ENCODE data around the gene PLCL2.

PLCL2 gene

DNA sequence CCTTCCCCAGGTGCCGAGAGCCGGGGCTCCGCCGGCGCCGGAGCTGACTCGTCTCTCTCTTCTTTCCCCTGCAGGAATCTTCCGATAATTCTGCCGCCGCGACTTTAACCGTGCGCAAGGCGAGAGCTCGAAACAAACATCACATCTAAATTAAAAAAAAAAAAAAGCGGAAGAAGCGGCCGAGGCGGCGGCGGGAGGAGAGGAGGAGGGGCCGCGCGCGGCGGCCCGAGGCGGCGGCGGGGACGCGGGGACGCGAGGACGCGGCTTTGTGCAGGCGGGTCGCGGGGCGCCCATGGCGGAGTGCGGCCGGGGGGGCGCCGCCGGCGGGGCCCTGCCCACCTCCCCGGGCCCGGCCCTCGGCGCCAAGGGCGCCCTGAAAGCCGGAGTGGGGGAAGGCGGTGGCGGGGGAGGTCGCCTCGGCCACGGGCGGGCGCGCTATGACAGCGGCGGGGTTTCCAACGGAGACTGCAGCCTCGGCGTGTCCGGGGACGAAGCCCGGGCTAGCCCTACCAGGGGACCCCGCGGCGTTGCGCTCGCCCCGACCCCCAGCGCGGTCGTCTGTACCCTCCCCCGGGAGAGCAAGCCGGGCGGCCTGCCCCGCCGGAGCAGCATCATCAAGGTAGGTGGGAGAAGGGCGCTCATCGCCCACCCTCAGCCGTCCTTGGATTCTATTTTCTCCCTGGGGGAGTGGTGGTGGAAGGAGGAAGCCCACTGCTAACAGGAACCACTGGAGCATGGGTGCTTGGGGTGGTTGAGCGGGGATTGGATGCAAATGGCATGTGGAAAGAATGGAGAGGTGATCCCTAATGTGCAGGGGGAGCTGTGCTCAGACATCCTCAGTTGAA is at the start of gene PLCL2:
TSS of gene PLCL2 (plus strand) at position 208 of the 845 bp plus-strand sequence. CDS start at position 293, 85 bp downstream.
- DNase-seq: peak; percentile 36

DNA sequence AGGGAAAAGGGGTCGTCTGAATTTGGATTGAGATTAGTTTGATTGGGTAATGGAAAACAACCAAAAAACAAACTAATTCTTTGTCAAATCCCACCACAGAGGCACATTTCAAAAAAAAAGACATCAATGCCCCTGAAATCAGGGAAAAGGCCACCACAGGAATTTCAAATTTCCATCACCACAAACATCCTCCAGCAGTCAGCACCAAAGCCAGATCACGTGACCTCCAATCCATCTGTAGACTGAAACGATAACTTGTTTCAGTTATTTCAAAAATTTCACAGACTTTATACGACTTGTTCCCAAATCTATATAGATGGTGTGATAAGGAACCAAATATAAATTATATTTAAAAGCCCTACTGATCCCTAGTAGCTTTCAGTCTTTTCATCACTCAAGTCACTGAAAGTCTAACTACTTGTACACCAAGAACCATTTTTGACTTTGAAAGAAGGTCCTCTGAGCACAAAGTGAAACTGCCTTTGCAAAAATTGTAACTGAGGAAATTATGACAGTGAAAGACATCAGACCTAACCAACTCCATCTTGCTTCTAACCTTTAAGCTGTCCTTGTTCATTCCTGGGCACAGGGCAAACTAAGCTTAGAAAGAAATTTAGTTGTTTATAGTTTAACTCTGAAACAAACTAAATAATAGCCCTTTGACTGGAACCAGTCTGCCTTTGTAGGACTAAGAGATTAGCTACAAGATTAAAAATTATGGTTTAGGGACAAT is 48.1 kb upstream of the PLCL2 start:
- no peak for DNase-seq

DNA sequence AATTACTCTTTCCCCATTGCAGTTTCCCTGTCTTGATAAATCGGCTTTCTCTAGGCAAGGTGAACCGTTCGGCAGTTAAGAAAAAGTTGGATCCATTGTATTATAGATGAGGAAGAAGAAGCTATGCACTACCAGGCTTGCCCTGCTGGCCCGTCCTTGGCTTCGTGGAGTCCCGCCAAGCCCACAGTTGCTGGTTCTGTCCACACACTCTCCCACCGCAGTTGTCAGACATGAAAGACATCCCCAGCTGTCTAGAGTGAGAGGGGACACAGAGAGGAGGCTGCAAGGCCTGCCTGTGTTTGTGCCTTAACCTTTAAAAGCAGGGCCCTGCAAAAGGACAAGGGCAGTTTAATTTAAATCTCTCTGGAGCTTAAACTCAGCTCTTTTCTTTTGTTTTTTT is 47.2 kb upstream of the PLCL2 start:
- DNase-seq: no peak

DNA sequence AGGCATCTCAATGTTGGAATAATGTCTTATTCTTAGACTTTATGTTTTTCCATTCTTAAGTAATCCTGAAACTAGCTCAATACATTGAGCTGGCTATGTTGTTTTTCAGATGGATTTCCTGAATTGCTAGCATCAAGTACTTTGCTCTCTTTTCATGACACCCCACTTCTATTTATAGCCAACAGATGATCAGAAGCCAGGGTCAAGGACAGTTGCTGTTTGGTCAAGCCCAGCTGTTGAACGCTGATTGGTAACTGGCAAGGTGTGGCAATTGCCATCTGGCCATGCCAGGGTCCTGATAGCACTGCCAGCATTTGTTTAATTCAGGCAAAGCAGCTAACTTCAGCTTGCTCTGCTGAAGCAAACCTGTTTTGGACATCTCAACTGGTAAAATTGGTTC is 46.2 kb upstream of the PLCL2 start:
- peak; percentile 1 for DNase-seq

DNA sequence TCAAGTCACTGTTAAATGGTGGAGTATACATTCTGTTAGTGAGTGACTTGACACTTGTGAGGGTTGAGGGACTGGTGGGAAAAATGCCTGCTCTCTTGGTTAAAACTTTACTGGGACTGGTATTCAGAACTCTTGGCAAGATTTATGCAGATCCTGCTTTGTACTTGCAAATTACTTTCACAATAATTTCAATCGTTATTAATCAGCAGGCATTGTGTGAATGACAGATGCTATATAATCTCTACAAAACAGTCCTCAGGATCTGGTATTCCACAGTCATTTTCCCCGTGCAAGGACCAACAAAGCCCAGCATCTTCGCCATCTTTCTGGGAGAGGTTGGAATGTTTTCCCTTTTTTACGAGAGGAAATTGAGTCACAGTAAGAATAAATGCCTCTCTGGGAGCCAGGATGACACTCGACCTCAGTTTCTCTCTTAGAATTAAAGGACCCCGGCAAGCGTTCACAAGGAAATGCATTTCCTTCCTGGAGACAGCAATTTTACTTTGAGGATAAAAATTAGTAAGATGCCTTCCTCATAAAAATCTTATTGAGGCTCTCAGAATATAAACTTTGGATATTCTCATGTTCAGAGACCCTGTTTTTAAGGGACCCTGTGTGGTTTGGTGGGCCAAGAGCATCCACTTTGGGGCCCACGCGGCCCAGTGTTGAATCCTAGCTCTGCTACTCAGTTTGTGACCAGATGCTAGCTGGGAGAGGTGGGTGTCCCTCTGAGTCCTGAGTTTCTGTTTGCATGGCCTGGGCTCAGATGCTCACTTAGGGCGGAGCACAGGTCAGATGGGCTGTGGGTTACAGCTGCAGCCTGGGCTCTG is 45.3 kb upstream of the PLCL2 start:
- no peak for DNase-seq

DNA sequence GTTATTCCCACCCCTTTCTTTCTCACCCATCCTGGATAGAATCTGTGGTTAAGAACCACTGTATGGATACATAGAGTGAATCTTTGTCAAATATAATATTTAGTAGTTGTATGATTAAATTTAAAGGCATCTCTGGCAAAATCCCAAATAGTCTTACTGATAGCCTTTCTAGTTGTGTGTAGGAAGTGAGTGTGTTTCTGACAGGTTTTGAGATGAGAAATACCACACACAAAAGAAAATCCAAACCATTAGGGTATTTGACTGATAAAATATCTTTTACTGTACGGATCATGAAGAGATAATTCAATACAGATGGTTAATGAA is 44.7 kb upstream of the PLCL2 start:
- no peak for DNase-seq

DNA sequence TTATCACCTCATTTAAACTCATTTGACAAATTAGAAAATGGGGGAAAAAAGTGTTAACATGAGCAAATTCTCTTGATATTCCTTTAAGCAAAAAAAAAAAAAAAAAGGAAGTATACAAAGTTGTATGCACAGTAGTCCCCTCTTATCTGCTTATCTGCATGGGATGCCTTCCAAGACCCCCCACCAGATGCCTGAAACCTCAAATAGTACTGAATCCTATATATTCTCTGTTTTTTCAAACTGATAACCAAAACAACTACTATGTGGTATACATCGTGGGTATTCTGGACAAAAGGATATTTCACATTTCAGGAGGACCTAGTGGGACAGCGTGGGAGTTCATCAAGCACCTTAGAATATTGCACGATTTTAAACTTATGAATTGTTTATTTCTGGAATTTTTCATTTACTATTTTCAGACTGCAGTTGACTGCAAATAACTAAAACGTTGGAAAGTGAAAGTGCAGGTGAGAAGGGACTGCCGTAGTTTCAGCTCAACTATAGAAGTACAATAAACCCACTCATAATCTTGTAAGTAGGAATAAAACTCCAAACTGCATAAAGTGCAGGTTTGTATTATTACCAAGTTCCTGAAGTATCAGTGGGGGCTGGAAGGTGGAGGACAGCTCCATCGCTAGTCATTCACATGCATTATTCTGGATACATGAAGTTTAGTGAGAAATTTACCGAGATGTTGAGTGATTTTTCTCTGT is 43.6 kb upstream of the PLCL2 start:
- DNase-seq: no peak

DNA sequence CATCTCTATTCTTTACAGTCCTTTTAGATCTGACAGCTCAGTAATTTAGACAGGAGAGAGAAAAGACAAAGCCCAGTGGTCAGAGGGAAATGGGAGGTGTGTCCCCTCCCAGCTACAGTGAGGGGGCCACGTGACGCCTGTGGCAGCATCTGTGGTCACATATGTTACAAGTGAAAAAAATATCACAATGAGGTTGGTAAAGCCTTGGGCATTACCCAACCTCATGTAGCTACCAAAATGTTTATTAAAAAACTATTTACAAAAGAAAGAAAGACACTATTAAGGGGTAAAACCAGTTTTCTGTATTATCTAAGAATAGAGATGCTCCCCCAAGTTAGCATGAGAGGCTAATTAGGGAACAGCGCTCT is 42.9 kb upstream of the PLCL2 start:
- DNase-seq: peak; percentile 2

DNA sequence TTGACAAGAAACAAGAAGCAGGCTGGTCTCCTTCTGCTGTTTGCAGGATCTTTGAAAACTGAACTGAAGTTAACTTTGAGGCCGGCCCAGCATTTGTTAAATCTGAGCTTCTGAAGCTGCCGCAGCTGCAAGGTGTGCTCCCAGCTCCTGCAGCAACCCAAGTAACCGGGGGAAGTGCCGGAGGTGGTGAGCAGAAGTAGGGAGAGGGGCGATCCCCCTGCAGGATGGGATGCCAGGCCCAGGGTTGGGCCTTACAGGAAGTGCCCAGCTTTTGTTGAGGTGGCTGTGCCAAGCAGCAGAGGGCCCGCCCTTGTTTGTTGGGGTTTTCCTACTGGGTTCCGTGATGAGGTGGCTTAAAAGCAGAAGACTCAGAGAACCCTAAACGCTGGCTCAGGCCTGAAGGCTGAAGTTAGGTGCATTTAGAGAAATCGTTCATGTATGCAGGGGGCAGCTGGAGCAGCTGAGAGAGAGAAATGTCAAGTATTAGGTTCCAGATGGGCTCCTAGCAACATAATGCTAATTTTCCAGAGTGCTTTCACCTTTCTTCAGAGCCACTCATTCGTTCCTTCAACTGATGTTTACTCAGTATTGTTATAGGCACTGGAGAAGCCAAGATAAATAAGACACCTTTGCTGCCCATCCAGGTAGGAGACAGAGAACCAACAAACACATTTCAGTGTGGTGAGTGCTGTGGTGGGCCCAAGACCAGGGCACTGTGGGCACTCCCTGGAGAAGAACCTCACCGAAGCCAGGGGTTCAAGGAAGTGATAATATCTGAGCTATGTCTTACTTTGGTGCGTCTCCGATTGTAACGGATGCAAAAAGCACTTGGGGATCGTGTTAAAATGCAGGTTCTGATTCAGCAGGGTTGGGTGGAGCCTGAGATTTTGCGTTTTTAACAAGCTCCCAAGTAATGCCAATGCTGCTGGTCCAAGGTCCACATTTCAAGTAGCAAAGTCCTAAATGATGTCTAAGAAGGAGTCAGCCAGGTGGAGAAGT is 42.2 kb upstream of the PLCL2 start:
- peak; percentile 63 for DNase-seq

DNA sequence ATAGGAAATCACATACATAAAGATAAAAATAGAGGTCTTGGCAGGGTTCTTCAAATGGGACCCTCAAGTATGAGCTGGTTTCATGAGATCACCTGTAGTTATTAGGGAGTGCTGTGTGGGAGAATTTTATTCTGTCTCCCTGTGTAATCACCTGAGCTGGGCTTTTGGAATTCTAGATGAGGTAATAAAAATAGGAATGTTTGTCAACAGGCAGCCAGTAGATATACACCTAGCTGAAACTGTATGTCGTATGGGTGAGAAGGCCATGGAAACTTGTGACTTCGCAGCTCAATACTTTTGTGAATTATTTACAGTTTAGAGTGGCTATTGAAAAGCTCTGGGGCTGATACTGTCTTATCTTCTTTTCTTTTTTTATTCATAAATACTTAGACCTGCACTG is 40.5 kb upstream of the PLCL2 start:
- DNase-seq: no peak

DNA sequence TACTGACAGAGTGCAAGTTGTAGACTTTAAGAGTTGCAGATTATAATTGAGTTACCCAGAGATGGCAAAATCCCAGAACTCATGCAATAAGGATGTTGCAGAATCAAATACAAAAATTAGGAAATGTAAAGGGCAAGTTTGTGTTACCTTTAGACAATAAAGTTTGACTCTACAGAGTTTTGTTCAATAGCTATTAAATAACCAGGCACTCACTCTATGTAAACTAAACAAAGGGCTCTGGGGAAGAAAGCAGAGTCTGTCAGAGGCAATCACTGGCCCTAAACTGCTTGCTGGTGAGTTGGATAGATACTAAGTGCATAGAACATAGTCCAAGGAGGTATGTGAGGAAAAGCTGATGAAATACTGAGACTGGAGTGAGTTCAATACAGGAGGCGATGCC is 40.0 kb upstream of the PLCL2 start:
- no peak for DNase-seq

DNA sequence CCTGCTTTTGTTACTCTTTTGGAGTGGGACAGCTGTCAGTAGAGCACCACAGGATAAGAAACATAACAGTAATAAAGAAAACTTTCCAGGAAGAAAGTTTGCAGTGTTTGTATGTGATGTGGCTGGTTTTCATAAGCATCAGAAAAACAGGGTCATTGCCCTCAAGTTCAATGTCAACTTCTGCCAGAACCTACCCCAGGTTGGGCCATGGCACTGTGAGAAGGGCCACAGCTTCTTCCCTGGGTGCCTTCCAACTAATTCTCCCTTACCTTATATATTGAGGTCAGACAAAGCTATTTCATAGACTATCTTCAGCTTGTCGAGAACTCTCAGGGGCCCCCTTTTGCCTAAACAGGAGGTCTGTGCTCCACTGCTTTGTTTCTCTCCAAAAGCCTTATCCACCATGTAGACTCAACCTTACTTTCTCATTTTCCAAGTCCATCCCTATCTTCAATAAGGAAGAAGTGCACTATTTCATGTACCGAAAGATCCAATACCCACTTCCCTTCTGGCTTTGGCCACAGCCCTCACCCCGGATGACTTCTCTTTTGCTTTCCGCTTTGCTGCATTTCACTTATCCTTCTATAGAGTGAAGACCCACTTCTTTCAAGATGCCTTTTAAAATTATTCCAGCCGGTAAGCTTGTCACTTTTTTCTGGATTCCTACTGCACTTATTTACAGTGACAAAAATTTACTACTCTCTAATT is 38.2 kb upstream of the PLCL2 start:
- DNase-seq: no peak

DNA sequence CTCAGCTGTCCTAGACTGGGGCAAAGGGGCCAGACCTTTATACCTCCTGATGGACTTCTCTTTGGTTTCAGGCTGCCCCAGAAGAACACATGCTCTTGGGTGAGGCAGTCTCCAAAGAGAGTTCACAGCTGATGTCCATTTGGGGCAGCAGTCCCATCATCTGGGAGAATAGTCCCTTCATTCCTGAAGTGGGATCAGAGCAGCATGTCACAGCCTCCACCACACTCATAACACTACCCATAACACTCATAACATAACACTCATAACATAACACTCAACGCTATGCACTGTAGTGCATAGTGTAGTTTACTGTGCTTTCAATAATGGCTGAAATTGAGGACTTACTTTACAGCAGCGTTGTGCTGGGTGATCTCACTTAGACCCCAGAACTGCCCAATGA is 36.7 kb upstream of the PLCL2 start:
- DNase-seq: no peak

DNA sequence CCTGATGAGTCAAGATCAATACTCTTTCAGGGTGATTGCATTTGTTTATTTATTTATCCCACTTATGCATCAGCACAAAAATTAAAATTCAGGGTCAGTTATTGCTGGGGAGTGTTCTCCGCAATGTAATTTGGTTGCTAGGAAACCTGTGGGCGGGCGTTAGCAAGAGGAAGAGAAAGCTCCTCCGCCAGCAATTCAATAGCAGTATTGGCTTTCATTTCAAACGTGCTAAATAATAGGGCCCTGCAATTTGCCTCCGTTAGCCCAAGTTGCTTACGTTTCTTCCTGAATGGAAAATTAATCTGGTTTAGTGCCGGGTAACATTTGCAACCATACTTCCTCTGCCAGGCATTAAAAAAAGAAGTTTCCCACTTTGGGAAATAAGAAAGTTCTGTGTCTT is 35.5 kb upstream of the PLCL2 start:
- DNase-seq: no peak

DNA sequence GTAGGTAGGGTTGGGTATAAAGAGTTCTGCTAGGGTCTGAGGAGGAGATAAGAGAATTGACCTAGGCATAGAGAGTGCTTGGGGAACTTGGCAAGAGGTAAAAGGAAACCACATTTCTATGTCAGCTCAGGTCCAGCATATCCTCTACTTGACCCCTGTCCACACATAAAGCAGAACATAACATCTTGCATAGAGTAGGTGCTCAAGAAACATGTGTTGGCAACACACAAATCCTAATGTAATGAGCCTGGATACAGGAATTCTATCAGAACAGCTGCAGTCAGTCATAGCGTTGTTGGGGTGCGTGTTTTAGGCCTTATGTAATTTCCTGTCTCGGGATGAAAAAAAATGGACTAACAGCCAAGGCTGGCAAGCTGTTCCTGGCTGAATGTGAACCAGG is 35.0 kb upstream of the PLCL2 start:
- no peak for DNase-seq

DNA sequence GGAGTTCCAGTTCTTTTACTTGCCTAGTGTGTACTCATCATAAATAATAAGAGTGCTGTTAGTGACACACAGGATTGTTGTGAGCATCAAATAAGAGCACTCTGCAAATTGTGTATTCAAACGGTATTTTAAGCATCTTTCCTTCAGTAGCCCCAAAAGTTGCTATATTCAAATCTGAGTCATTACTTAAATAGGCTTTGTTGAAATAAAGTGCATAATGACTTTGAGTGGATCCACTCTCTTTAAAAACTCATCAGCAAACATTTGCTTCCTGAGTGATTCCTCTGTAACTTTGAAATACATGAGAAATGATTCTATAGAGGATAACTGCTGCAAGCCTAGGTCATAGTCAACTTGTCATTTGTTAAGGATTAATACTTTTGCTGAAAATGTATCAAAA is 29.3 kb upstream of the PLCL2 start:
- DNase-seq: no peak

DNA sequence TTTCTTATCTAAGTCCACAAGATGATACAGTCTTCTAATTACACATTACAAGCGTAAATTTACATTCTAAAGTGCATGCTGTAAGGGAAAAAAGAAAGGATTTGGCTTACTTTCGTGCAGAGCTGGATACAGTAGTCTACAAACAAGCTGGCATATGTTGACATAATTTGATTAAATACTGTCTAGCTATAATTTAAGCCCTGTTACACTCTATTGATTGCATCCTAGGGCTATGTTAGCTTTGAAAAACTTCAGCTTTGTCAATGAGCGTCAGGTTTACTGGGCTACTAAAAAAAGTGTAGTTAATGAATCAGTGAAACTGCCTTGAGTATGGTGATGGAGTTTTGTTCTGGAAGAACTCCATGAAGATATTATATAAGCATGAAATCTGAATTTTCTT is 24.5 kb upstream of the PLCL2 start:
- no peak for DNase-seq

DNA sequence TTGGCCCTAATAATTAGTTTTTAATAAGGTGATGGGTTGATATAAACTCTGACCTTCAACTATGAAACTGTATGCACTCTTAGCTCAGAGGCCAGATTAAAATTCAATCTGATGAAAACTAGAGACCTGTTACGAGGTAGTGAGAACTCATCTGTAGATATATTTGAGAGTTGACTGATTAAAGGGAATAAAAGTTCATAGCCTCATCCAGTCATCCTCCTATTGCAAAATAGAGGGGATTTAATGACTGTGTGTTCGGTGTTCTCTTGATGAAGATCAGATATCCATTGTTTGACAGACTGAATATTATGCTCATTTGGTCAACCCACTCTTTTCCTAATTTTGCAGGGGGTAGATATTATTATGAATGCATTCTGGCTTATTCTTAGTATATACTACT is 23.3 kb upstream of the PLCL2 start:
- no peak for DNase-seq

DNA sequence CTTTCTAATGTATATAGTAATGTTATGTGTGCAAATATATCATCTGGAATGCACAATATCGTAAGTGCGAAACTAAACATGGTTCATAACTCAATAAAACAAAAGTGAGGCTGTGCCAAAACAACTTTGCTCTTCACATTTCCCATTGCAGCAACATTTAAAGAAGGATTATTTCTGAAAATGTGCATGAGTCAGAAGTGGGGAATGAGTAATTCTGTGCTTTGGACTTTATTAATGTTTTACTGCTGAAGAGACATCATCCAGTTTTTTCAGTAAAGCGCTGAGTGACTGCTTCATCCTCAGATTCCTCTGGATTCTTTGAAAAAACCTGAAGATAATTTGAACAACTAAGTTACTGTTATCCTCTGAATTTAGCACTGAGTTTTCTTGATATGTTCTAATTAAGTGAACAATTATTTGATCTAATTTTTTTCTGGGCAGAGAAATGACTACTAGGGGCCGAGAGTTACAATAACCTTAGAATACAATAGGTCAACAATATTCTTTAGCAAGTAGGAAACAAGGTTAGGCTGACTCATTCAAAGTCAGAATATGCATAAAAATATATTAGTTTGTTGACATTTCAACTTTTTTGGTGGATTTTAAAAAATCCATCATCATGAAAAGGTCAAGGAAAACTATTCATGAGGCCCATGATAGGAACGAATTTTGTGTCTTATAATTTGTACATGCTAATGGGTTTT is 20.0 kb upstream of the PLCL2 start:
- no peak for DNase-seq

DNA sequence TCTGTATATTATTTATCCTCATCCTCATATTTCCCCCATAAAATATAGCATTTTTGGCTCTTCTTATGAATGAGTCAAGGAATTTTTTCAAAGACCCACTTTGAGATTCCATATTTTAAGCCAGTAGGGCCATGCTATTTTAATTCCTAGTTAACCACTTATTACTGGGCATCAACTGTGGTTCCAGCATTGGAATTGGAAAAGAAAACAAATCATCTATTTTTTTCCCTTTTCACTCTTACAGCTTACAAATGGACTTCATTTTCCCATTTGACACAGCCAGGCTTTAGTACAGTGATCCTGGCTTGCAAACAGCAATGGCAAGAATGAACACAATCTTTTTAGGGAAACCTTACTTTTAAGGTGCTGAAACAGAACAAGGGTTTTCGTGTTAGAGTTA is 19.4 kb upstream of the PLCL2 start:
- DNase-seq: no peak

DNA sequence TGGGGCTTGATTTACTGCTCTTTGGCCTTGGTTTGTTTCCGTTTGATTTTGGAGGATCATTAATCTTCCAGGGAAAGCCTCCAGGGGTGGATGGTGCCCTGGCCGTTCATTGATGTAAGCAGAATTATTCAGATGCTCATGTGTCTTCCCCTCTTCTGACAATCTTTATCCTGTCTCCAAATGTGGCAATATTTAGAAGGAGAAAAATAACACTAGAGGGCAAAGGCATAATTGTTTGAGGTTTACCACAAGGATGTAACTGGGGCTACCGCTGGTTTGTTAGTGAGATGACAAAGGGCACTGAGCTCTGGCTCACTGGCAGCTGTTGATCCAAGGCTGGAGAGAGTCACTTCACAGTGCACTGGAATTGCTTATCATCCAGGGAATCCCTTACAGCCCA is 18.2 kb upstream of the PLCL2 start:
- DNase-seq: no peak

Measured in DMS53 (cell line).